HUES6 (cell line): ENCODE data around the gene FARP2.

Source experiments
- H3K27ac ChIP-seq: 2 replicates; pipeline ENCODE4 v1.7.0; 2013; ENCODE audit warnings: low read depth, mild to moderate bottlenecking, low read length, inconsistent platforms
- H3K27me3 ChIP-seq: 2 replicates; pipeline ENCODE4 v1.6.1; 2013; ENCODE audit warnings: low read length; ENCODE audit not compliant: control insufficient read depth, insufficient read depth
- H3K36me3 ChIP-seq: 2 replicates; pipeline ENCODE4 v1.6.1; 2013; ENCODE audit warnings: low read length; ENCODE audit not compliant: control insufficient read depth, insufficient read depth
- H3K4me1 ChIP-seq: 2 replicates; pipeline ENCODE4 v1.6.1; 2013; ENCODE audit warnings: low read length; ENCODE audit not compliant: control insufficient read depth, insufficient read depth
- H3K4me3 ChIP-seq: 2 replicates; pipeline ENCODE4 v1.5.1; 2013; ENCODE audit warnings: low read depth, low read length
- H3K9ac ChIP-seq: one replicate; pipeline ENCODE4 v1.6.1; 2013; ENCODE audit warnings: mild to moderate bottlenecking, low read length
- H3K9me3 ChIP-seq: 2 replicates; pipeline ENCODE4 v1.6.1; 2013; ENCODE audit warnings: low read depth, low read length; ENCODE audit not compliant: control insufficient read depth, insufficient read depth

The FARP2 gene

GRCh38 chr2:241492174-241492565 is 136.1 kb downstream of the FARP2 start:
- no peak overlapping the region for H3K27ac ChIP-seq
- H3K4me1 ChIP-seq, result no peaks in the 10 kb centered on the region
- no peak overlapping the region for H3K9ac ChIP-seq
- H3K27me3 ChIP-seq, result no peaks in the 10 kb centered on the region
- no peak overlapping the region for H3K4me3 ChIP-seq
- no peaks in the 10 kb centered on the region for H3K9me3 ChIP-seq
- peaks cover 48% of the 10 kb centered on the region for H3K36me3 ChIP-seq

GRCh38 chr2:241493092-241493491 is 137.0 kb downstream of the FARP2 start:
- Histone ChIP-seq H3K9me3 (no peaks in the 10 kb centered on the region), H3K4me1 (no peaks in the 10 kb centered on the region), H3K27ac (no peak overlapping the region), H3K27me3 (no peaks in the 10 kb centered on the region), H3K36me3 (peaks cover 56% of the 10 kb centered on the region), H3K4me3 (no peak overlapping the region), H3K9ac (no peak overlapping the region)

- Histone ChIP-seq H3K4me1 (no peaks in the 10 kb centered on the region), H3K36me3 (peaks cover 69% of the 10 kb centered on the region), H3K27me3 (no peaks in the 10 kb centered on the region), H3K4me3 (no peak overlapping the region), H3K9me3 (no peaks in the 10 kb centered on the region), H3K27ac (no peak overlapping the region), H3K9ac (no peak overlapping the region)
Observed at GRCh38 chr2:241494311-241494908, 138.3 kb downstream of the FARP2 start.

GRCh38 chr2:241495172-241496002 is 139.3 kb downstream of the FARP2 start:
- H3K4me3 ChIP-seq, result no peak overlapping the region
- H3K9ac ChIP-seq, result no peak overlapping the region
- H3K27me3 ChIP-seq, result no peaks in the 10 kb centered on the region
- peaks cover 6% of the 10 kb centered on the region; the same call in 1 of the 2 replicates for H3K4me1 ChIP-seq
- no peaks in the 10 kb centered on the region for H3K9me3 ChIP-seq
- H3K36me3 ChIP-seq, result peaks cover 79% of the 10 kb centered on the region
- H3K27ac ChIP-seq, result no peak overlapping the region

- Histone ChIP-seq H3K4me3 (no peak overlapping the region), H3K9me3 (no peaks in the 10 kb centered on the region), H3K27me3 (no peaks in the 10 kb centered on the region), H3K9ac (no peak overlapping the region), H3K27ac (no peak overlapping the region), H3K36me3 (peaks cover 86% of the 10 kb centered on the region), H3K4me1 (peaks cover 12% of the 10 kb centered on the region; the same call in 1 of the 2 replicates)
Observed at GRCh38 chr2:241496003-241496707, 140.1 kb downstream of the FARP2 start.

GRCh38 chr2:241496904-241497877 is 141.1 kb downstream of the FARP2 start:
- no peak overlapping the region for H3K4me3 ChIP-seq
- H3K9ac ChIP-seq, result no peak overlapping the region
- no peaks in the 10 kb centered on the region for H3K27me3 ChIP-seq
- H3K4me1 ChIP-seq, result peaks cover 12% of the 10 kb centered on the region; the same call in 1 of the 2 replicates
- H3K36me3 ChIP-seq, result peaks cover 93% of the 10 kb centered on the region
- no peaks in the 10 kb centered on the region for H3K9me3 ChIP-seq
- no peak overlapping the region for H3K27ac ChIP-seq

GRCh38 chr2:241498115-241499070 is 142.3 kb downstream of the FARP2 start:
- H3K9me3 ChIP-seq, result no peaks in the 10 kb centered on the region
- H3K36me3 ChIP-seq, result peaks cover 82% of the 10 kb centered on the region
- H3K27ac ChIP-seq, result no peak overlapping the region
- peaks cover 12% of the 10 kb centered on the region; the same call in 1 of the 2 replicates for H3K4me1 ChIP-seq
- H3K9ac ChIP-seq, result no peak overlapping the region
- no peak overlapping the region for H3K4me3 ChIP-seq
- H3K27me3 ChIP-seq, result no peaks in the 10 kb centered on the region

- Histone ChIP-seq H3K36me3 (peaks cover 82% of the 10 kb centered on the region), H3K9ac (no peak overlapping the region), H3K4me3 (no peak overlapping the region), H3K4me1 (peaks cover 12% of the 10 kb centered on the region; the same call in 1 of the 2 replicates), H3K27me3 (no peaks in the 10 kb centered on the region), H3K27ac (no peak overlapping the region), H3K9me3 (no peaks in the 10 kb centered on the region)
Observed at GRCh38 chr2:241499146-241499965, 143.3 kb downstream of the FARP2 start.

GRCh38 chr2:241500016-241500415 is 143.9 kb downstream of the FARP2 start:
- Histone ChIP-seq H3K9me3 (no peaks in the 10 kb centered on the region), H3K4me1 (peaks cover 13% of the 10 kb centered on the region; the same call in 1 of the 2 replicates), H3K27ac (no peak overlapping the region), H3K9ac (no peak overlapping the region), H3K27me3 (no peaks in the 10 kb centered on the region), H3K36me3 (peaks cover 78% of the 10 kb centered on the region), H3K4me3 (no peak overlapping the region)
